PFSK-1 (cell line): ENCODE measurements around the gene DMC1.

Source experiments
- POLR2AphosphoS5 ChIP-seq: IDR thresholded peaks from 2 replicates; pipeline ENCODE4 v1.6.1; 2012; ENCODE audit warnings: low read depth, mild to moderate bottlenecking, control low read depth, low read length, moderate library complexity
- REST ChIP-seq, 2 experiments: IDR thresholded peaks; 2 replicates each; pipeline versions ENCODE4 v1.6.1 to v1.8.0; 2011 to 2012; ENCODE audit warnings: low read depth in 2 of 2, low read length in 2 of 2, control low read depth in 1 of 2, inconsistent platforms in 1 of 2, mild to moderate bottlenecking in 1 of 2, moderate library complexity in 1 of 2; ENCODE audit not compliant: insufficient read depth in 1 of 2
- SIN3A ChIP-seq: IDR thresholded peaks from 2 replicates; pipeline ENCODE4 v1.6.1; 2012; ENCODE audit warnings: mild to moderate bottlenecking, low read length, moderate library complexity, borderline replicate concordance; ENCODE audit not compliant: insufficient read depth

- no peak for TF ChIP-seq POLR2AphosphoS5
- no peak for TF ChIP-seq SIN3A
- TF ChIP-seq REST (IDR thresholded peaks at IDR 0.05; ENCODE audit: insufficient read depth in 1 of 2, low read depth in 2 of 2, low read length in 2 of 2): no peak
These were observed 38.6 kb downstream of the DMC1 start for GRCh38 chr22:38531251-38531938.
